Measurements from ENCODE around the gene GPHB5.
"Not testable (repeated sequence)": the region's sequence is repeated elsewhere in the genome, so short reads cannot be mapped to it uniquely, and the experiment has no call there.

GPHB5 gene

GRCh38 chr14:63308723-63309317 lies 9.9 kb downstream of the GPHB5 start:
- no peak overlapping the region for H3K4me3 ChIP-seq (ENCODE audit: low read length)
- TF ChIP-seq CTCF (IDR thresholded peaks at IDR 0.05; ENCODE audit: insufficient read depth, low read depth, low read length, missing control alignments) = peak; percentile 60
- DNase-seq (ENCODE audit: low read depth) = peak; percentile 44

- DNase-seq (ENCODE audit: low read depth); H3K4me3 ChIP-seq (ENCODE audit: low read length): not testable (repeated sequence)
These were observed 14.3 kb downstream of the GPHB5 start for GRCh38 chr14:63304429-63304828.

- H3K4me3 ChIP-seq (ENCODE audit: low read length) = no peak overlapping the region
- TF ChIP-seq CTCF (IDR thresholded peaks at IDR 0.05; ENCODE audit: insufficient read depth, low read depth, low read length, missing control alignments) = no peak
- DNase-seq (ENCODE audit: low read depth) = no peak
These were observed 16.7 kb downstream of the GPHB5 start for GRCh38 chr14:63301891-63302534.

GRCh38 chr14:63300854-63301253 lies 17.9 kb downstream of the GPHB5 start:
- no peak overlapping the region for H3K4me3 ChIP-seq (ENCODE audit: low read length)
- DNase-seq (ENCODE audit: low read depth) = no peak
- no peak for TF ChIP-seq CTCF (IDR thresholded peaks at IDR 0.05; ENCODE audit: insufficient read depth, low read depth, low read length, missing control alignments)

GRCh38 chr14:63299351-63300110 lies 19.2 kb downstream of the GPHB5 start:
- no peak overlapping the region for H3K4me3 ChIP-seq (ENCODE audit: low read length)
- TF ChIP-seq CTCF (IDR thresholded peaks at IDR 0.05; ENCODE audit: insufficient read depth, low read depth, low read length, missing control alignments) = no peak
- DNase-seq (ENCODE audit: low read depth) = no peak

- no peak overlapping the region for H3K4me3 ChIP-seq (ENCODE audit: low read length)
- DNase-seq (ENCODE audit: low read depth) = peak; percentile 43
- TF ChIP-seq CTCF (IDR thresholded peaks at IDR 0.05; ENCODE audit: insufficient read depth, low read depth, low read length, missing control alignments) = no peak
These were observed 21.2 kb downstream of the GPHB5 start for GRCh38 chr14:63297372-63298063.

GRCh38 chr14:63296060-63296563 lies 22.6 kb downstream of the GPHB5 start:
- H3K4me3 ChIP-seq (ENCODE audit: low read length) = no peak overlapping the region
- no peak for DNase-seq (ENCODE audit: low read depth)
- TF ChIP-seq CTCF (IDR thresholded peaks at IDR 0.05; ENCODE audit: insufficient read depth, low read depth, low read length, missing control alignments) = no peak
